HEK293T (cell line): ENCODE data around the gene ZBTB20.

Experiments
- ARNT ChIP-seq: fragments of 450-650 bp; IDR thresholded peaks from 2 replicates; pipeline ENCODE4 v1.6.1; 2017; ENCODE audit warnings: mild to moderate bottlenecking
- BHLHE40 ChIP-seq: fragments of 450-650 bp; IDR thresholded peaks from 2 replicates; pipeline ENCODE4 v1.6.1; 2016; ENCODE audit warnings: mild to moderate bottlenecking, moderate library complexity, borderline replicate concordance
- ELF4 ChIP-seq: fragments of 450-650 bp; IDR thresholded peaks from 2 replicates; pipeline ENCODE4 v1.6.1; 2017; ENCODE audit warnings: antibody characterized with exemption
- FOXA1 ChIP-seq: fragments of 450-650 bp; IDR thresholded peaks from 2 replicates; pipeline ENCODE4 v1.6.1; 2016; ENCODE audit warnings: mild to moderate bottlenecking
- FOXK2 ChIP-seq: fragments of 450-650 bp; IDR thresholded peaks from 2 replicates; pipeline ENCODE4 v1.6.1; 2016; ENCODE audit warnings: mild to moderate bottlenecking
- FOXM1 ChIP-seq: fragments of 450-650 bp; IDR thresholded peaks from 2 replicates; pipeline ENCODE4 v1.6.1; 2017; ENCODE audit warnings: mild to moderate bottlenecking, borderline replicate concordance
- HDGF ChIP-seq: fragments of 450-650 bp; IDR thresholded peaks from 2 replicates; pipeline ENCODE4 v1.6.1; 2017; ENCODE audit warnings: antibody characterized with exemption, borderline replicate concordance
- L3MBTL2 ChIP-seq: fragments of 450-650 bp; conservative IDR thresholded peaks from 2 replicates; pipeline ENCODE4 v1.6.1; 2016; ENCODE audit warnings: mild to moderate bottlenecking
- LEF1 ChIP-seq: fragments of 450-650 bp; IDR thresholded peaks from 2 replicates; pipeline ENCODE4 v1.6.1; 2017; ENCODE audit warnings: mild to moderate bottlenecking, borderline replicate concordance
- SP1 ChIP-seq: fragments of 450-650 bp; IDR thresholded peaks from 2 replicates; pipeline ENCODE4 v1.6.1; 2017
- SUZ12 ChIP-seq: fragments of 450-650 bp; IDR thresholded peaks from 2 replicates; pipeline ENCODE4 v1.6.1; 2016; ENCODE audit warnings: mild to moderate bottlenecking
- TARDBP ChIP-seq: fragments of 450-650 bp; IDR thresholded peaks from 2 replicates; pipeline ENCODE4 v1.6.1; 2016
- ZNF384 ChIP-seq: fragments of 450-650 bp; IDR thresholded peaks from 2 replicates; pipeline ENCODE4 v1.6.1; 2016

- TF ChIP-seq BHLHE40 (no peak), FOXK2 (no peak), FOXA1 (no peak), SP1 (no peak), TARDBP (no peak), L3MBTL2 (no peak), ARNT (no peak), LEF1 (no peak), SUZ12 (no peak), FOXM1 (no peak), HDGF (no peak), ELF4 (no peak), ZNF384 (no peak)
Observed at GRCh38 chr3:114313426-114313825, 833.7 kb downstream of the ZBTB20 start.
